Astrocyte of the cerebellum (primary cell): ENCODE results near the gene CDH20.

Source experiments
- DNase-seq: peaks from one replicate; pipeline ENCODE4 v3.0.0-alpha.2; 2011; ENCODE audit warnings: low read depth
- H3K4me3 ChIP-seq: 2 replicates; pipeline ENCODE4 v1.5.1; 2011; ENCODE audit warnings: mild to moderate bottlenecking, low read depth, low read length, moderate library complexity
- CTCF ChIP-seq: IDR thresholded peaks from 2 replicates; pipeline ENCODE4 v1.5.1; 2012; ENCODE audit warnings: low read length, low read depth, moderate library complexity, mild to moderate bottlenecking; ENCODE audit errors: missing control alignments
- in situ Hi-C: cut with HindIII; loops from 2 replicates; pipeline ENCODE4 v1.10.0; 2017; ENCODE audit warnings: low sequenced_read_pairs

Gene CDH20

GRCh38 chr18:61580046-61580445, 246.8 kb downstream of the CDH20 start:
- no peak overlapping the region for H3K4me3 ChIP-seq
- in situ Hi-C loops: loop anchor here (25.0 kb wide), 1 partner anchor 532 kb away; no protein-coding TSS in a partner anchor
- TF ChIP-seq CTCF: no peak
- no peak for DNase-seq

GRCh38 chr18:61581578-61582201, 248.5 kb downstream of the CDH20 start:
- H3K4me3 ChIP-seq: peak overlapping the region; percentile 34
- peak; percentile 96 for TF ChIP-seq CTCF
- DNase-seq: no peak
- in situ Hi-C loops: loop anchor here (25.0 kb wide), 1 partner anchor 531 kb away; no protein-coding TSS in a partner anchor

GRCh38 chr18:61582202-61582710, 249.0 kb downstream of the CDH20 start:
- in situ Hi-C loops: loop anchor here (25.0 kb wide), 1 partner anchor 530 kb away; no protein-coding TSS in a partner anchor
- no peak for DNase-seq
- no peak for TF ChIP-seq CTCF
- H3K4me3 ChIP-seq: peak overlapping the region; percentile 34

- TF ChIP-seq CTCF: no peak
- DNase-seq: no peak
- in situ Hi-C loops: loop anchor here (25.0 kb wide), 1 partner anchor 529 kb away; no protein-coding TSS in a partner anchor
- H3K4me3 ChIP-seq: no peak overlapping the region
These were observed 250.3 kb downstream of the CDH20 start for GRCh38 chr18:61583548-61583947.

GRCh38 chr18:61587865-61588264, 254.6 kb downstream of the CDH20 start:
- no peak for TF ChIP-seq CTCF
- no peak for DNase-seq
- no peak overlapping the region for H3K4me3 ChIP-seq
- in situ Hi-C loops: loop anchor here (25.0 kb wide), 1 partner anchor 524 kb away; no protein-coding TSS in a partner anchor

- no peak for TF ChIP-seq CTCF
- in situ Hi-C loops: loop anchor here (25.0 kb wide), 1 partner anchor 523 kb away; no protein-coding TSS in a partner anchor
- no peak overlapping the region for H3K4me3 ChIP-seq
- no peak for DNase-seq
These were observed 256.0 kb downstream of the CDH20 start for GRCh38 chr18:61589053-61589723.
